GM11168 (cell line): ENCODE results near the gene NPEPPS.
"Not testable (repeated sequence)": the region's sequence is repeated elsewhere in the genome, so short reads cannot be mapped to it uniquely, and the experiment has no call there.

Experiments
- in situ Hi-C: fragments of 300-500 bp; cut with MboI; formaldehyde crosslinking; loops from one replicate; pipeline ENCODE4 v1.12.0; 2022; ENCODE audit warnings: low sequenced_read_pairs; ENCODE audit not compliant: unreplicated experiment

Gene NPEPPS

GRCh38 chr17:47554733-47555132 is 23.8 kb downstream of the NPEPPS start:
- in situ Hi-C loops, result not testable (repeated sequence)

- in situ Hi-C loops, result not testable (repeated sequence)
These were observed 25.2 kb downstream of the NPEPPS start for GRCh38 chr17:47556108-47556507.

- in situ Hi-C loops, result not testable (repeated sequence)
These were observed 29.7 kb downstream of the NPEPPS start for GRCh38 chr17:47560517-47561043.

GRCh38 chr17:47561698-47562405 is 30.9 kb downstream of the NPEPPS start:
- in situ Hi-C loops, result not testable (repeated sequence)

- in situ Hi-C loops, result not testable (repeated sequence)
These were observed 31.4 kb downstream of the NPEPPS start for GRCh38 chr17:47562406-47562705.

GRCh38 chr17:47567261-47567660 is 36.4 kb downstream of the NPEPPS start:
- in situ Hi-C loops, result not testable (repeated sequence)

- in situ Hi-C loops, result not testable (repeated sequence)
These were observed 41.7 kb downstream of the NPEPPS start for GRCh38 chr17:47572561-47572960.

GRCh38 chr17:47582416-47582815 is 51.5 kb downstream of the NPEPPS start:
- in situ Hi-C loops, result not testable (repeated sequence)

- in situ Hi-C loops, result not testable (repeated sequence)
These were observed 55.6 kb downstream of the NPEPPS start for GRCh38 chr17:47586378-47587055.

- in situ Hi-C loops, result not testable (repeated sequence)
These were observed 62.6 kb downstream of the NPEPPS start for GRCh38 chr17:47593522-47593921.

GRCh38 chr17:47603830-47604597 is 73.1 kb downstream of the NPEPPS start:
- in situ Hi-C loops, result loop anchor here (25.0 kb wide), 1 partner anchor 92 kb away; no protein-coding TSS in a partner anchor

- in situ Hi-C loops, result loop anchor here (25.0 kb wide), 1 partner anchor 92 kb away; no protein-coding TSS in a partner anchor
These were observed 73.7 kb downstream of the NPEPPS start for GRCh38 chr17:47604598-47604927.

- in situ Hi-C loops, result loop anchor here (25.0 kb wide), 1 partner anchor 93 kb away; no protein-coding TSS in a partner anchor
These were observed 74.1 kb downstream of the NPEPPS start for GRCh38 chr17:47605011-47605410.

GRCh38 chr17:47607481-47607880 is 76.6 kb downstream of the NPEPPS start:
- in situ Hi-C loops, result loop anchor here (25.0 kb wide), 1 partner anchor 95 kb away; no protein-coding TSS in a partner anchor

GRCh38 chr17:47611372-47612350 is 80.8 kb downstream of the NPEPPS start:
- in situ Hi-C loops, result loop anchor here (10.0 to 25.0 kb wide), 2 partner anchors 99 to 387 kb away; no protein-coding TSS in a partner anchor

GRCh38 chr17:47615766-47616424 is 85.0 kb downstream of the NPEPPS start:
- in situ Hi-C loops, result loop anchor here (10.0 to 25.0 kb wide), 2 partner anchors 104 to 391 kb away; no protein-coding TSS in a partner anchor

- in situ Hi-C loops, result loop anchor here (10.0 to 25.0 kb wide), 2 partner anchors 106 to 394 kb away; no protein-coding TSS in a partner anchor
These were observed 87.5 kb downstream of the NPEPPS start for GRCh38 chr17:47618410-47618809.

- in situ Hi-C loops, result loop anchor here (25.0 kb wide), 1 partner anchor 108 kb away; no protein-coding TSS in a partner anchor
These were observed 89.8 kb downstream of the NPEPPS start for GRCh38 chr17:47620503-47621245.
